Subcutaneous abdominal adipose tissue (tissue), 5 donors: ENCODE results near the gene TMEM117.

Source experiments
- H3K27ac ChIP-seq: one replicate; pipeline ENCODE4 v1.7.0; 2013; ENCODE audit warnings: low read depth, mild to moderate bottlenecking, inconsistent platforms, low read length, moderate library complexity
- H3K27me3 ChIP-seq, 5 donors: one replicate each; pipeline ENCODE4 v1.7.0; 2013; ENCODE audit warnings: low read length in 5 of 5, inconsistent platforms in 1 of 5; ENCODE audit not compliant: control insufficient read depth in 5 of 5, insufficient read depth in 4 of 5
- H3K36me3 ChIP-seq, 5 donors: one replicate each; pipeline ENCODE4 v1.7.0; 2013; ENCODE audit warnings: low read length in 5 of 5; ENCODE audit not compliant: control insufficient read depth in 5 of 5, insufficient read depth in 5 of 5
- H3K4me1 ChIP-seq, 5 donors: one replicate each; pipeline ENCODE4 v1.7.0; 2013; ENCODE audit warnings: low read length in 5 of 5, mild to moderate bottlenecking in 3 of 5, moderate library complexity in 1 of 5; ENCODE audit not compliant: control insufficient read depth in 5 of 5, insufficient read depth in 5 of 5
- H3K4me3 ChIP-seq, 5 donors: one replicate each; pipeline ENCODE4 v1.7.0; 2013; ENCODE audit warnings: low read length in 5 of 5, low read depth in 1 of 5
- H3K9ac ChIP-seq, 5 donors: one replicate each; pipeline ENCODE4 v1.7.0; 2013; ENCODE audit warnings: low read length in 5 of 5, mild to moderate bottlenecking in 4 of 5, moderate library complexity in 3 of 5
- H3K9me3 ChIP-seq, 5 donors: one replicate each; pipeline ENCODE4 v1.7.0; 2013; ENCODE audit warnings: low read length in 5 of 5; ENCODE audit not compliant: control insufficient read depth in 5 of 5
- donor health status: healthy.
- donor health status: healthy.
- donor health status: healthy.
- donor health status: healthy.
- donor health status: healthy.

The TMEM117 gene

DNA sequence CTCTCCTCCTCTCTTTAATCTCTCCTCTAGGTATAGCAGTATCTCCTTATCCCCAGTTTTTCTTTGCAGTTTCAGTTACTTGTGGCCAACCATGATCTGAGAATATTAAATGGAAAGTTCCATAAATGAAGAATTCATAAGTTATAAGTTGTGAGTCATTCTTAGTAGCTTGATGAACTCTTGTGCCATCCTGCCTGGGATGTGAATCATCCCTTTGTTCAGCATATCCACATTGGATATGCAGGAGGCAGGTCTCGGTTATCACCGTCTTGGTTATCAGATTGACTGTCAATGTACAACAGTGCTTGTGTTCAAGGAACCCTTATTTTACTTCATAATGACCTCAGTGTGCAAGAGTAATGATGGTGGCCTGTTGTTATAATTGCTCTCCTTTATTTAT, 134.0 kb downstream of the TMEM117 start:
- peaks cover 0 to 8% (median 2%) of the 10 kb centered on the region in 5 donors for H3K4me1 ChIP-seq
- H3K27ac ChIP-seq: no peak overlapping the region
- H3K27me3 ChIP-seq: no peaks in the 10 kb centered on the region
- H3K36me3 ChIP-seq: no peaks in the 10 kb centered on the region
- no peak overlapping the region for H3K9ac ChIP-seq
- H3K4me3 ChIP-seq: no peak overlapping the region
- H3K9me3 ChIP-seq: no peaks in the 10 kb centered on the region

DNA sequence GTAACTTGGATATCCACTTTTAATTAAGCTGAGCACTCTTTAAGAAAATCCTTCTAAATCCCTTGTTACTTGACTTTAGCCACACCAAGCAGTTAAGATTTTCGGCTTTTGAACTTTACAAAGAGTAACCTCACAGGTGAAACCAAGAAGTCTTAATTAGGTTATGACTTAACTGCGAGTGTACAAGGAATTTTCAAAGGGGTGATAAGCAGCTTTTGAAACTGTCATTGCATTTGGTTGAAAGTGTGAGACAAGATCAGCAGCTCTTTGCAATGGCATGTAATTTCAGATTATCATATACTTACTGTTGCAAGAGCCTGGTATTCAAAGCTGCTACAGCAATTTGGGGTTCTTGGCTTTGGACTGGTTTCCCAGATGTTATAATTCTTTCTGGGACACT, 137.5 kb downstream of the TMEM117 start:
- H3K4me3 ChIP-seq: no peak overlapping the region
- H3K9me3 ChIP-seq: no peaks in the 10 kb centered on the region
- H3K9ac ChIP-seq: no peak overlapping the region
- H3K4me1 ChIP-seq: peaks cover 0 to 8% (median 0%) of the 10 kb centered on the region in 5 donors
- H3K36me3 ChIP-seq: no peaks in the 10 kb centered on the region
- no peak overlapping the region for H3K27ac ChIP-seq
- no peaks in the 10 kb centered on the region for H3K27me3 ChIP-seq

DNA sequence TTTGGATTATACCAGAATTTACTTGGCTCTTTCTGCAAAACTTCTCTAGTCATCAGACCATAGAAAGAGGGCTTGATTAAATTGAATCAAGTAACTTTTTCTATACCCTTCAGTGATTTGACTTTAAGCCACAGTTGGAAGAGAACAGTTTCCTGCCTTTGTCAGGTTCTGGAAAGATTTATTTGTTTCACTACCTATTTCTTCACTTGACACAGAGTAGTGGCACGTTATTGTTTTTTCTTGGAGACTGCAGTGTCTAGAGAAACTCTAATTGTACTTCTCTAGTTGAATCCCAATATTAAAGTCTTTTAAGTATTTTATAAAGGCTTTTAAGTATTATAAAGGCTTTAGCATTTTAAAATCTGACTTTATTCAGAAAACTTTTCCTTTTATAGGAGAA, 138.1 kb downstream of the TMEM117 start:
- peaks cover 0 to 4% (median 0%) of the 10 kb centered on the region in 5 donors for H3K9me3 ChIP-seq
- no peak overlapping the region for H3K4me3 ChIP-seq
- H3K27ac ChIP-seq: no peak overlapping the region
- H3K9ac ChIP-seq: no peak overlapping the region
- no peaks in the 10 kb centered on the region for H3K27me3 ChIP-seq
- no peaks in the 10 kb centered on the region for H3K36me3 ChIP-seq
- peaks cover 0 to 8% (median 0%) of the 10 kb centered on the region in 5 donors for H3K4me1 ChIP-seq

DNA sequence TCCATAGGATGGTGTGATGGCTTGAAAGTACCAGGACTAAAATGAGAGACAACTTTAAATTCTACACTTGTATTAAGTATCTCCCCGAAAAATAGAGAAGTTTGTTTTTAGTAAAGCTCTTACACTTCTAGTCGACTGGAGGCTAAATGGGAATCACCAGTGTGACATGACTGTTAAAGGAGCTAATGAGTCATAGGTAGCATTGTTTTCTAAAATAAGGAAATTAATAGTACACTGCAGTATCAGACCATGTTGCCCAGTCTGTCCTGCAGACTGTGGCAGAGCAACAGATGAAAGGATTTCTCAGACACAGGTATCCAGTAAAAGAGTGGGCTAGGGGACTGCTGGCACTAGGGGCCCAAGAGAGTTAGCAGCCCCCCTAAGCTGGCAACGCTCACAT, 140.1 kb downstream of the TMEM117 start:
- Histone ChIP-seq H3K27ac (no peak overlapping the region), H3K9me3 (peaks cover 0 to 4% (median 0%) of the 10 kb centered on the region in 5 donors), H3K9ac (no peak overlapping the region), H3K4me1 (peaks cover 0 to 8% (median 0%) of the 10 kb centered on the region in 5 donors), H3K36me3 (no peaks in the 10 kb centered on the region), H3K4me3 (no peak overlapping the region), H3K27me3 (no peaks in the 10 kb centered on the region)

DNA sequence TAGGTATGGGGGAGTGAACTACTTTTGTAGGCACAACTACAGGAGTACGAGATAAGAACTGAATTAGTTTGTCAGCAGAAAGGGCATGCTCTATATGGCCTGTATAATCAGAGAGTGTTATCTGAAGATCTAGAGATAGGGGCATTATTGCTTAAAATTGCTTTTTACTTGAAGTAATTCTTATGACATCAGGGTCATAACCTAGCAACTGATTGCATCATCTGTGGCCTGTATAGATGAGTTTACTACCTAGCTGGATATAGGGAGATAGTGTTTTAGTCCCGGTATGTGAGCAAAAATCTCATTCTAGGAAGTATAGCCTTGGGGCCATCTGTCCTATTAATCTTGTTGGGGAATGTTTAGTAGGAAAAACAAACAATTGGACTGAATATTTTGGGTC, 142.7 kb downstream of the TMEM117 start:
- H3K4me3 ChIP-seq: no peak overlapping the region
- H3K27me3 ChIP-seq: no peaks in the 10 kb centered on the region
- peaks cover 0 to 4% (median 0%) of the 10 kb centered on the region in 5 donors for H3K9me3 ChIP-seq
- H3K4me1 ChIP-seq: peaks cover 0 to 12% (median 7%) of the 10 kb centered on the region in 5 donors
- H3K36me3 ChIP-seq: no peaks in the 10 kb centered on the region
- H3K27ac ChIP-seq: no peak overlapping the region
- H3K9ac ChIP-seq: no peak overlapping the region

DNA sequence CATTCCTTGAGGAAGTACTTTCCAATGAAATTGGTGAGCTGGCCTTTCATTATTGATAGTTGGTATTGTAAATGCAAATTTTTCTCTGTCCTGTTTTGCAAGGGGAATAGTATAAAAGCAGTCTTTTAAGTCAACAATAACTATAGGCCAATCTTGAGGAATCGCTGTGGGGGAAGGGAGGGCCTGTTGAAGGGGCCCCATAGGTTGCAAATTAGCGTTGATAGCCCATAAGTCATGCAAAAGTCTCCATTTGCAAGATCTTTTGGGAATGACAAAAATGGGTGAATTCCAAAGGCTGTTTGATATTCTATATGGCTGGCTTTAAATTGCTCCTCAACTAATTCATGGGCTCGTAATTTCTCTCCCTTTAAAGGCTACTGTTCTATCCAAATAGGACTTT, 143.6 kb downstream of the TMEM117 start:
- no peak overlapping the region for H3K9ac ChIP-seq
- no peak overlapping the region for H3K4me3 ChIP-seq

DNA sequence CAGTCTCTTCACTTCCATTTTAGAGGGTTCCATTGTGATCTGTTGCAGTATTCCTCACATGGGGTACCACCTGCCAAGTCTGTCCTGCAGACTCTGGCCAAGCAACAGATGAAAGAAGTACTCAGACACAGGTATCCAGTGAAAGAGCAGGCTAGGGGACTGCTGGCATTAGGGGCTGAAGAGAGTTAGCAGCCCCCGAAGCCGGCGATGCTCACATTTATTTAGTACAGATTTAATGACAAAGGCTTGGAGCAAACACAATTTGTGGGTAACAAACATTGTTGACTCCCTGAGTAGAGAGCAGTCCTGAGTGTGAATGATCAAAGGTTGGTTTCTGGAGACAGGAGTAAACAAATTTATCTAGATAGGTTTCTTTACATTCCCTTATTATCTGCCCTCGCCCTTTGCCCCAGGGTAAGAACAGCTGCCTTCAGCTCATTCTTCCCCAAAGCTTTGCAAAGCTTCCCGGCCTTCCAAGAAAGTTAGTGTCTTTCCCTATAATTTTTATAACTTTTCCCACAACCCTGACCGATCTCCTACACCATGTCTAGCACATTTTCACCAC, 144.8 kb downstream of the TMEM117 start:
- Histone ChIP-seq H3K4me3 (no peak overlapping the region), H3K9ac (no peak overlapping the region), H3K36me3 (no peaks in the 10 kb centered on the region), H3K27ac (no peak overlapping the region), H3K4me1 (peaks cover 0 to 12% (median 6%) of the 10 kb centered on the region in 5 donors), H3K9me3 (peaks cover 0 to 4% (median 0%) of the 10 kb centered on the region in 5 donors), H3K27me3 (no peaks in the 10 kb centered on the region)

More for the DNA sequence above, 143.6 kb downstream of the TMEM117 start:
- no peaks in the 10 kb centered on the region for H3K27me3 ChIP-seq
- H3K4me1 ChIP-seq: peaks cover 0 to 12% (median 6%) of the 10 kb centered on the region in 5 donors
- H3K36me3 ChIP-seq: no peaks in the 10 kb centered on the region
- H3K27ac ChIP-seq: no peak overlapping the region
- H3K9me3 ChIP-seq: peaks cover 0 to 4% (median 0%) of the 10 kb centered on the region in 5 donors

DNA sequence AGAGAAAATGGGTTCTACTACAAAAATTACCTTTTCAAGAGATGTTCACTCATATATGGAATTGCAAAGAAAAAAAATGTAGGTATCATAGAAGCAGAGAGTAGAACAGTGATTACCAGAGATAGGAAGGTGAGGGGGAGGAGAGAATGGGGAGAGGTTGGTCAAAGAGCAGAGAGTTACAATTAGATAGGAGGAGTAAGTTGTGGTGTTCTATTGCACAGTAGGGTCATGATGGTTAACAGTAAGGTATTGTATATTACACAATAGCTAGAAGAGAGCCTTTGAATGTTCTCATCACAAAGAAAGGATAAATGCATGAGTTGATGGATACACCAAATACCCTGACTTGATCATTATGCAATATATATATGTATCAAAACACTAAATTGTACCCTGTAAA, 145.8 kb downstream of the TMEM117 start:
- H3K27ac ChIP-seq: no peak overlapping the region
- H3K4me1 ChIP-seq: peaks cover 0 to 12% (median 6%) of the 10 kb centered on the region in 5 donors
- H3K36me3 ChIP-seq: no peaks in the 10 kb centered on the region
- no peak overlapping the region for H3K9ac ChIP-seq
- H3K4me3 ChIP-seq: no peak overlapping the region
- H3K27me3 ChIP-seq: no peaks in the 10 kb centered on the region
- H3K9me3 ChIP-seq: peaks cover 0 to 4% (median 0%) of the 10 kb centered on the region in 5 donors

DNA sequence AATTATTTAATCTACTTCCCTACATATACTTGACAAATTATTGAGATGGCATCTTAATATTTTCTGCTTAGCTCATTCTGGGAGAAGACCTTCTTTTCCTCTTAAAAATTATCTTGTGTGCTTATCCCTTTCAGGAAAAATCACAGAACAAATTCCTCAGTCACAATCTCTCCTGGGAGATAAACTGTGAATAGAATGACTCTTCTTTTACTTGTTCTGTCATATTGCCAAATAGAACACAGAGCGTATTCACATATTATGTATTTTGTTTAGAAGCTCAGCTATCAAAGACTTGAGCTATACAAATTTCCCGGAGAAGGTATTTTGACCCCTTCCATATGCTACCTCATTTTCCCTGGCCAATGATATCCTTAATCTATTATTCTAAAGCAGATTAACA, 146.7 kb downstream of the TMEM117 start:
- Histone ChIP-seq H3K27ac (no peak overlapping the region), H3K9ac (no peak overlapping the region), H3K27me3 (no peaks in the 10 kb centered on the region), H3K36me3 (no peaks in the 10 kb centered on the region), H3K4me1 (peaks cover 0 to 12% (median 6%) of the 10 kb centered on the region in 5 donors), H3K9me3 (peaks cover 0 to 4% (median 0%) of the 10 kb centered on the region in 5 donors), H3K4me3 (no peak overlapping the region)

DNA sequence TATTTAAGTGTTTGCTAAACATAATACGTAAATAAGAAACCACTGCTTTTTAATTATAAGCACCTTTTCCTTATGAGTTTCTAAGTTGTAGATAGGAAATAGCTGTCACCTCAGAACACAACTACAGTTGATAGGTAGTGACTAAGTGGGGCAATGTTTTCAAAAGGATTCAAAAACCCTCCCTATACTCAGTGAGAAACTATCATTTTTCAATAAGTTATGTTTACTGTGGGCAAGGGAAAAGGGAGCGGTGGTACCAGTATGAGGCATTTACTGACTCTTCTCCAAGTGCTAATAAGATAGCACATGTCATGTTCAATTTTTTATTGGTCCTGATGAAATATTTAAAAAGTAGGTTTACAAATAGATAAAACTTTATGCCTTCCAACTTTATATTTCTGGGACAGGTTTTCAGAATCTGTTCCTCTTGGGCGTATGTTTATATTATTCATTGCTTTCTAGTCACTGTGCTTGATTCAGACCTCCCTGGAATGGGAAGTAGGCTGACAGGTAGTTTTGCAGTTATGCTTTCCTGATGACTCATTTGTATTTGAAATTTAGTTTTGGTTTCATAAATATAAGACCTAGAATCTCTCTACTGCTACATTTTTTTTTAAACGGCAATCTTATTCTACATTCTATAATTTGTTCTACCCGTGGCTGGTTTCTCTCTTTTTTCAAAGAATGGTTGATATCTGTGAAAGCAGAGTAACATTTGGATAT, 153.1 kb downstream of the TMEM117 start:
- Histone ChIP-seq H3K9ac (no peak overlapping the region), H3K4me1 (no peaks in the 10 kb centered on the region), H3K36me3 (no peaks in the 10 kb centered on the region), H3K27me3 (no peaks in the 10 kb centered on the region), H3K27ac (no peak overlapping the region), H3K4me3 (no peak overlapping the region), H3K9me3 (no peaks in the 10 kb centered on the region)
